ENCODE measurements around the gene RALGDS.

The RALGDS gene

GRCh38 chr9:133128152-133128551 lies 7.1 kb upstream of the RALGDS start:
- TF ChIP-seq, protein P1, sequence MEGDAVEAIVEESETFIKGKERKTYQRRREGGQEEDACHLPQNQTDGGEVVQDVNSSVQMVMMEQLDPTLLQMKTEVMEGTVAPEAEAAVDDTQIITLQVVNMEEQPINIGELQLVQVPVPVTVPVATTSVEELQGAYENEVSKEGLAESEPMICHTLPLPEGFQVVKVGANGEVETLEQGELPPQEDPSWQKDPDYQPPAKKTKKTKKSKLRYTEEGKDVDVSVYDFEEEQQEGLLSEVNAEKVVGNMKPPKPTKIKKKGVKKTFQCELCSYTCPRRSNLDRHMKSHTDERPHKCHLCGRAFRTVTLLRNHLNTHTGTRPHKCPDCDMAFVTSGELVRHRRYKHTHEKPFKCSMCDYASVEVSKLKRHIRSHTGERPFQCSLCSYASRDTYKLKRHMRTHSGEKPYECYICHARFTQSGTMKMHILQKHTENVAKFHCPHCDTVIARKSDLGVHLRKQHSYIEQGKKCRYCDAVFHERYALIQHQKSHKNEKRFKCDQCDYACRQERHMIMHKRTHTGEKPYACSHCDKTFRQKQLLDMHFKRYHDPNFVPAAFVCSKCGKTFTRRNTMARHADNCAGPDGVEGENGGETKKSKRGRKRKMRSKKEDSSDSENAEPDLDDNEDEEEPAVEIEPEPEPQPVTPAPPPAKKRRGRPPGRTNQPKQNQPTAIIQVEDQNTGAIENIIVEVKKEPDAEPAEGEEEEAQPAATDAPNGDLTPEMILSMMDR (IDR thresholded peaks at IDR 0.05; ENCODE audit: low read depth, low read length, missing control alignments) = no peak
- no peak overlapping the region for H3K4me3 ChIP-seq (ENCODE audit: low read depth, low read length)

GRCh38 chr9:133127340-133127981 lies 6.4 kb upstream of the RALGDS start:
- DNase-seq (ENCODE audit: low read depth) = no peak
- TF ChIP-seq, protein P1 (IDR thresholded peaks at IDR 0.05; ENCODE audit: low read depth, low read length, missing control alignments) = no peak
- H3K4me3 ChIP-seq (ENCODE audit: low read depth, low read length) = no peak overlapping the region

More at GRCh38 chr9:133128152-133128551, 7.1 kb upstream of the RALGDS start:
- no peak for DNase-seq (ENCODE audit: low read depth)

DNA sequence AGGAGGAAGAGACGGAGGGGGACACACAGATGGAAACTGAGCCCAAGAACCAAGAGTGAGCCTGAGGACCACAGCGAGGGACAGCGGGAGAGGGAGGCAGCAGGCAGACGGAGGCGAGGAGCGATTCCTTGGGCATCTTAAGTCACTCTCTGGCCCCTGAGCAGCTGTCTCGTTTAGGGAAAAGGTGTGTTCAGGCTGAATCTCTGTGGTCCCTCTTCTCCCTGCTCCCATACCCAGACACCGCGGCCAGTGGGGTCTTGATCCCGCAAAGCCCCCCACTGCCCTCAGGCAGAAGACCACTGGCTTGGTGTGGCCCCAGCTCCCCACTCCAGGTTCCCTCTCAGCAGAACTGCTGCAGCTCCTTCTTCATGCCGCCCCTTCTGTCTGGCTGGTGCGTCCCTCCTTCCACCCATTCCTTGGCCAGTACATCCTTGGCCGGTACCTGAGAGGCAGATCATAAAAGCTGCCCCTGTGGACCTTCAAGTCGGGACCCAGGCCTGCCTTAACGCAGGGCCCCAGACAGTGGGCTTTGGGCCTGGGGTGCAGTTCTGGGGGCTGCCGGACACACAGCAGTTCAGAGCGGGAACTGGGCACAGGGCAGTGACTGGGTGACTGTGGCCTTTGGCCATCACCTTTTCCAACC lies 5.8 kb upstream of the RALGDS start:
- no peak for DNase-seq (ENCODE audit: low read depth)
- peak overlapping the region; percentile 36; the same call in 1 of the 2 replicates for H3K4me3 ChIP-seq (ENCODE audit: low read depth, low read length)
- TF ChIP-seq, protein P1 (IDR thresholded peaks at IDR 0.05; ENCODE audit: low read depth, low read length, missing control alignments) = no peak

DNA sequence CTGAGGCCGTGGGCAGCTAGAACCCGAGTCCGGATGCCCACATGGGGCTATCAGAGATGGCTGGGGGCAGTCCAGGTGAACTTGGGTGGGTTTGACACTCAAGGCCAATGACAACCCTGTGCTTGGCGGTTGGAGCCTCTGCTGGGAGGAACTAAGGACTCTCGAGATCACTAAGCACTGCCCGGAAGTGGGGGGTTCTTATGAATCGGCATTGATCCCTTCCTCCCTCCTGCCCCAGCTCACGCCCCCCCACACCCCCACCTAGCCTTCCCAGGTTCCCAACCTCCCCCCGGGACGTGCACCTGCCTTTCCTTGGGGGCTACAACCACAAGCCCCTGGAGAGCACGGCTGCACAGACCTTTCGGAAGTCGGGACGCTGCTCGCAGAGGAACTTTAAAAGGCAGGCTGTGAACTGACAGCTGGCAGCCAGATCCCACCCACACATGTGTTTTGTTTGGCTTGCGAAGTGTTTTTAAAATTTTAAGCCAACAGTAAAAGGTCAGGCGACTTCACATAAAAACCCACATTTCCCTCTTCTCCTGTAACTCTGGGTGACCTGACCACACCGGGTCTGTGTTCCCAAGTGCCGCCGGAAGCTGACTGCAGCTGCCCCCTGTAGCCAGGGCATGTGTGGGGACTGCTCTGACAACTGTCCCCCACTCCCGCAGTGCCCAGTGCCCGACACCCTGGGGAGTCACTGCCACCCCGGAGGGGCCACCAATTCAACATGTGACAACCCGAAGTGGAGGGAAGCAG lies 5.1 kb upstream of the RALGDS start:
- no peak for DNase-seq (ENCODE audit: low read depth)
- TF ChIP-seq, protein P1 (IDR thresholded peaks at IDR 0.05; ENCODE audit: low read depth, low read length, missing control alignments) = no peak
- peak overlapping the region; percentile 36 for H3K4me3 ChIP-seq (ENCODE audit: low read depth, low read length)

- no peak overlapping the region for H3K4me3 ChIP-seq (ENCODE audit: low read depth, low read length)
- TF ChIP-seq, protein P1 (IDR thresholded peaks at IDR 0.05; ENCODE audit: low read depth, low read length, missing control alignments) = no peak
- no peak for DNase-seq (ENCODE audit: low read depth)
Measured at GRCh38 chr9:133124907-133125275, 3.9 kb upstream of the RALGDS start.

GRCh38 chr9:133124123-133124906 lies 3.3 kb upstream of the RALGDS start:
- no peak overlapping the region for H3K4me3 ChIP-seq (ENCODE audit: low read depth, low read length)
- TF ChIP-seq, protein P1 (IDR thresholded peaks at IDR 0.05; ENCODE audit: low read depth, low read length, missing control alignments) = no peak
- no peak for DNase-seq (ENCODE audit: low read depth)
